HepG2 (cell line): ENCODE results near the gene USP5.

Source experiments
- CHD2 ChIP-seq: IDR thresholded peaks from 2 replicates; pipeline ENCODE4 v1.6.1; 2011; ENCODE audit warnings: low read depth, low read length, improper control_type of control experiment
- ELF3 ChIP-seq: IDR thresholded peaks from 2 replicates; pipeline ENCODE4 v1.6.1; 2016; ENCODE audit warnings: missing genetic modification reagents, missing compliant biosample characterization
- NR3C1 ChIP-seq: sonication (generic); formaldehyde crosslinking; IDR thresholded peaks from 2 replicates; pipeline ENCODE4 v1.4.0; 2020; ENCODE audit warnings: missing genetic modification reagents

- TF ChIP-seq NR3C1 (CRISPR knock-in tag): no peak
- no peak for TF ChIP-seq CHD2
- TF ChIP-seq ELF3: no peak
Observed at GRCh38 chr12:6914947-6915788, 63.2 kb downstream of the USP5 start.
